Left ventricle myocardium inferior (tissue), 1 donor: ENCODE results near the gene RTP4. TPM values are rescaled to one million over a fixed set of nuclear protein-coding genes. Genes with fewer than 3 reads are reported as not detected.

Source experiments
- DNase-seq: peaks from one replicate; pipeline ENCODE4 v3.0.0-alpha.2; 2020
- H3K27ac ChIP-seq: fragments of 200-600 bp; replicated peaks from 2 replicates; pipeline ENCODE4 v1.8.0; 2021
- H3K27me3 ChIP-seq: fragments of 200-600 bp; 2 replicates; pipeline ENCODE4 v1.8.0; 2021; ENCODE audit warnings: low read depth
- H3K36me3 ChIP-seq: fragments of 200-600 bp; 2 replicates; pipeline ENCODE4 v1.8.0; 2021
- H3K4me1 ChIP-seq: fragments of 200-600 bp; 2 replicates; pipeline ENCODE4 v1.8.0; 2021
- H3K4me3 ChIP-seq: fragments of 200-600 bp; 2 replicates; pipeline ENCODE4 v1.8.0; 2021; ENCODE audit warnings: mild to moderate bottlenecking, moderate library complexity
- H3K9me3 ChIP-seq: fragments of 200-600 bp; replicated peaks from 2 replicates; pipeline ENCODE4 v1.8.0; 2021
- intact Hi-C: fragments of 100-400 bp; cut with micrococcal nuclease; formaldehyde crosslinking; loops from one replicate; pipeline ENCODE4 v1.11.0; 2022
- total RNA-seq: library from RNA; stranded (reverse); fragmentation: NEBNext Ultra II Directional; extraction: Animal tissue kit (Norgen Biotek cat#: 25700); gene quantifications from one replicate; pipeline ENCODE4 v1.2.1, GENCODE V29; 2021
- TF ChIP-seq, protein P1 (sequence below): fragments of 200-600 bp; IDR thresholded peaks from 2 replicates; pipeline ENCODE4 v1.8.0; 2021; ENCODE audit warnings: antibody characterized with exemption, mild to moderate bottlenecking, borderline replicate concordance
- donor health status: DM: no; HTN: yes; CAD: no; lungs with severe emphysema.

Gene RTP4
- total RNA-seq, 1 donor from 2014 or later: 0.93 TPM

DNA sequence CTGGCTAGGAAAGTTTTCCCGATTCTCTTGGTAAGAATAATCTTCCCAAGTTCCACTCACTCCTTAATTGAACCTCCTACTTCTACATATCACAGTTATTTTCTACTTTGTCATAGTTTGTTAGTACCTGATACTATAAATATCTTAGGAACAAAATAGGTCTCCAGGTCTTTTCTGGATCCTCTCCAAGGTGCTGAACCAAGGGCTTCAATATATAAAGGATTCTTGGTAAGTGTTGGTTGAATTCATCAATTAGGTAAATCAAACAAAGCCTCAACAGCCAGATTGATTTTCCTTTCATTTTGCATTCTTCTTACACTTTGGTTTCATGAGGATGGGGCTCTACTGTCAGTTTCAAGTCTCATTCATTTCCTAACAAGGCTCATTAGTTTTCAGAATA is 27.6 kb upstream of the RTP4 start:
- TF ChIP-seq, protein P1, sequence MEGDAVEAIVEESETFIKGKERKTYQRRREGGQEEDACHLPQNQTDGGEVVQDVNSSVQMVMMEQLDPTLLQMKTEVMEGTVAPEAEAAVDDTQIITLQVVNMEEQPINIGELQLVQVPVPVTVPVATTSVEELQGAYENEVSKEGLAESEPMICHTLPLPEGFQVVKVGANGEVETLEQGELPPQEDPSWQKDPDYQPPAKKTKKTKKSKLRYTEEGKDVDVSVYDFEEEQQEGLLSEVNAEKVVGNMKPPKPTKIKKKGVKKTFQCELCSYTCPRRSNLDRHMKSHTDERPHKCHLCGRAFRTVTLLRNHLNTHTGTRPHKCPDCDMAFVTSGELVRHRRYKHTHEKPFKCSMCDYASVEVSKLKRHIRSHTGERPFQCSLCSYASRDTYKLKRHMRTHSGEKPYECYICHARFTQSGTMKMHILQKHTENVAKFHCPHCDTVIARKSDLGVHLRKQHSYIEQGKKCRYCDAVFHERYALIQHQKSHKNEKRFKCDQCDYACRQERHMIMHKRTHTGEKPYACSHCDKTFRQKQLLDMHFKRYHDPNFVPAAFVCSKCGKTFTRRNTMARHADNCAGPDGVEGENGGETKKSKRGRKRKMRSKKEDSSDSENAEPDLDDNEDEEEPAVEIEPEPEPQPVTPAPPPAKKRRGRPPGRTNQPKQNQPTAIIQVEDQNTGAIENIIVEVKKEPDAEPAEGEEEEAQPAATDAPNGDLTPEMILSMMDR: no peak
- Histone ChIP-seq H3K27ac (no peak overlapping the region), H3K27me3 (peaks cover 30% of the 10 kb centered on the region), H3K4me1 (no peaks in the 10 kb centered on the region), H3K4me3 (no peak overlapping the region), H3K36me3 (no peaks in the 10 kb centered on the region), H3K9me3 (no peaks in the 10 kb centered on the region)
- intact Hi-C loops: no loop called here
- DNase-seq: no peak

DNA sequence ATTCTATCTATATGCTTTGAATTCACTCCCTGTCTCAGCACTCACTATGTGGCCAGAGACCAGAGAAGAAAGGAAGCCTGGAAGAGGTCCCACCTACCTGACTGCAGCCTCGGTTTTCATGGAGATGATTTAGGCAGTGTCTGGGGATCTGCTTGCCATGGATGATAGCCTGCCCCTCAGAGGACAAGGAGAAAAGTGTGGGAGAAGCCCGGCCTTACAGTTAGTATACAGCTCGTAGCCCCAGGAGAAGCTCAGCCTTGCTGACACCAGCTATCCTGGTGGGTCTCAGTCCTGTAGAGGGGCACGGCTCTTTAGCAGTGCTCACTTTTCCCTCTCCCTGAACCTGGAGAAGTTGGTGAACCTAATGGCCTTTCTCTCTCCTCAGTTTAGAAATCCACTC is 25.9 kb upstream of the RTP4 start:
- Histone ChIP-seq H3K27ac (no peak overlapping the region), H3K27me3 (peaks cover 24% of the 10 kb centered on the region), H3K4me3 (no peak overlapping the region), H3K9me3 (no peaks in the 10 kb centered on the region), H3K4me1 (no peaks in the 10 kb centered on the region), H3K36me3 (no peaks in the 10 kb centered on the region)
- TF ChIP-seq, protein P1: no peak
- intact Hi-C loops: no loop called here
- DNase-seq: no peak

DNA sequence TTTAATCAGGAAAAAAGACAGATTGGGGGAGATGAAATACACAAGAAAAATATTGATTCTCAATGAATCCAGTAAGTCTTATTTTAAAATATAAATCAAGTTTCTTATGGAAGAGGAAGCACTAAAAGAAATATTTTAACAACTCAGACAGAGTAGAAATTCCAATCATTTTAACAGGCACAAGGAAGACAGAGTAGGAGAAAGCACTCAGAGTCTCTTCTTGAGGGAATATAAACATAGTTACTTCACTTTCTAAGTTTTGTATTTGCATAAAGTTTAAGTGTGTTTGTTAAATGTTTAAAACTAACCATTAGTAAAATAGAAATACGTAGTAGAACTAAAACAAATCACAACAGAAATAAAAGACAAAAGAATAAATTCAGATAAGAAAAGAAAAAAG is 24.5 kb upstream of the RTP4 start:
- Histone ChIP-seq H3K36me3 (no peaks in the 10 kb centered on the region), H3K4me1 (no peaks in the 10 kb centered on the region), H3K4me3 (no peak overlapping the region), H3K27ac (no peak overlapping the region), H3K9me3 (no peaks in the 10 kb centered on the region), H3K27me3 (peaks cover 17% of the 10 kb centered on the region)
- TF ChIP-seq, protein P1: no peak
- DNase-seq: no peak
- intact Hi-C loops: no loop called here

DNA sequence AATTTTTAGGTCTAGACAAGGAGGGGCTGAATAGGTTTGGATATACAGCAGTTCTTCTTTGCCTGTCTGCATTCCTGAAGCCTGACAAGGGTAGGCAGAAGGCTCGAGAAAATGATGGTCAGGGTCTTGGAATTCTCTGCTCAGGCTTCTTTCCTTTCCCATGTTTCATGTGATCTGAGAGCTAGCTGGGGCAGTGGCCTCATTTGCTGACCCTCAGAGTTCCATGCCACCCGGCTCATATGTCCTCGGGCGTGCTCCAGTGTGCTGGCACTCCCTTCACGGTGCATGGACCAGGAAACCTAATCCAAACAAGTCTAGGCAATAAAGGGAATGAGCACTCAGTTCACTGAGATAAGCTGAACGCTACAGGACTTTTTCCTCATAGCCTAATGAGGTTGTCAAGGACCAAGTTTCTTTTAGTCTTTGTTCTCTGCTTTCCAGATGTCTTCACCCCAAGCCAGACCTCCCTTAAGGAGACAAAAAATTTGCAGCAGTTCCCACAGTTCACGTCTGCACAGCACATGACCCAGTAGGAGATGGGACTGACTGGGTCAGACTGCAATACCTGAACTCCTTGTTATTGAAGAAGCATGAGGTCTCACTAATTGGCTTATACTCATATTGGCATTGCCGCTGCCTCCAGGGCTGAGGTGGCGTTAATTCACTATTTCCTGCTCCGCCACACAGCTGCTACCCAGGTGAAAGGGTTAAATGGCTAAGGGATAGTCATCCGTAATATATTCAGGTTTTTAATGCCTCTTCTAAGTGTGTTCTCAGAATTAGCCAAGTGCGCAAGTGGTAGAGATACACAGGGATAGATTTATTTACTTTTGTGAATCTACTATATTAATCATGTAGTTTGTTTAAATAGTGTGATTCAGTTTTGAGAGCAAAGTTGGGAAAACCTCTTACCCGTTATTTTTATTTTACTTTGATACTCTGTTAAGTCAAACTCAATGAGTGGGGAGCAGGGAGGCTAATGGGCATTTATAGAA is 15.3 kb upstream of the RTP4 start:
- no peaks in the 10 kb centered on the region for H3K4me1 ChIP-seq
- no peaks in the 10 kb centered on the region for H3K36me3 ChIP-seq
- DNase-seq: no peak
- intact Hi-C loops: no loop called here
- TF ChIP-seq, protein P1: no peak
- peaks cover 13% of the 10 kb centered on the region for H3K27me3 ChIP-seq
- no peak overlapping the region for H3K27ac ChIP-seq
- no peak overlapping the region for H3K4me3 ChIP-seq
- H3K9me3 ChIP-seq: no peaks in the 10 kb centered on the region

DNA sequence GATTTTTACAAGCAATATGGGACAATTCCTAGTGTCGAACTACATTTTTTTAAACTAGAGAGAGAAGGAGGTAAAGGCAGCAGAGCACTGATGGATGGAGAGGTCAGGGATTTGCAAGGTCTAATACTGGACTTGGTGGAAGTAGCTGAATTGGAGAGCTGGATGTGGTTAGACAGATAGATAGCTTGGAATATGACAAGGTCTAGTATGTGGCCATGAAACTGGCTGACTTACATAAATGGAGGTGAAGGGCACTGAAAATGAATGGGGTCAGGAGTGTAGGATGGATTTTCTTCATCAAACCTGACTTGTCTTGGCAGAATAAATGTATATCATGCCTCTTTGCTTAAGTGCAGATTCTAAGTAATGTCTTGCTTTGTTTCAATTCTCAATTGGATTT is 10.1 kb upstream of the RTP4 start:
- Histone ChIP-seq H3K36me3 (no peaks in the 10 kb centered on the region), H3K27me3 (peaks cover under 1% of the 10 kb centered on the region), H3K4me3 (no peak overlapping the region), H3K4me1 (peaks cover 18% of the 10 kb centered on the region), H3K27ac (no peak overlapping the region), H3K9me3 (no peaks in the 10 kb centered on the region)
- intact Hi-C loops: no loop called here
- TF ChIP-seq, protein P1: no peak
- DNase-seq: no peak
